ENCODE data around the gene NPAS3.

NPAS3 gene

DNA sequence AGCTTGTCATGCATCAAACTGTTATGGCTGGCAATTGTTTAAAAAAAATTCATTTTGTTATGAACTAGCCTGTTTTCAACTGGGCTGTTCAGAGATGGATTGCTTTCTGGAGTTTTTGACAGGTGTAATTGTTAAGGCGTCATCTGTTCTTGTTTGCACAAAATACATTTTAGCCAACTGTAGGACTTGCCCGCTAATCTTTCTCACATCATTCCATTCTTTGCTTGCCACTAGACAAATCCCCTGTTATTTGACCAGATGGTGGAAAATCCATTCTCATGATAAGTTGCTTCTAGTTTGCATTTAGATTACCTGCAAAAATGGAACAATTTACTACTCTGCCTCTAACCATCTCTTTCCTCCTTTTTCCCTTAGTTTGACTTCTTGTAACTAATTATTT is 114.3 kb downstream of the NPAS3 start:
- H3K36me3 ChIP-seq (replicated peaks; ENCODE audit: insufficient read depth, low read length): no peaks in the 10 kb centered on the region
- DNase-seq: no peak
- H3K4me2 ChIP-seq (ENCODE audit: low read depth, low read length): no peak overlapping the region
- no peaks in the 10 kb centered on the region for H3K9me2 ChIP-seq (replicated peaks; ENCODE audit: insufficient read depth, low read length)
- H3F3A ChIP-seq (ENCODE audit: insufficient read depth, low read length): no peaks in the 10 kb centered on the region
- H3K79me2 ChIP-seq (ENCODE audit: low read length): no peaks in the 10 kb centered on the region
- TF ChIP-seq EZH2phosphoT487 (IDR thresholded peaks at IDR 0.05; ENCODE audit: low read length): no peak
- TF ChIP-seq, protein P1, sequence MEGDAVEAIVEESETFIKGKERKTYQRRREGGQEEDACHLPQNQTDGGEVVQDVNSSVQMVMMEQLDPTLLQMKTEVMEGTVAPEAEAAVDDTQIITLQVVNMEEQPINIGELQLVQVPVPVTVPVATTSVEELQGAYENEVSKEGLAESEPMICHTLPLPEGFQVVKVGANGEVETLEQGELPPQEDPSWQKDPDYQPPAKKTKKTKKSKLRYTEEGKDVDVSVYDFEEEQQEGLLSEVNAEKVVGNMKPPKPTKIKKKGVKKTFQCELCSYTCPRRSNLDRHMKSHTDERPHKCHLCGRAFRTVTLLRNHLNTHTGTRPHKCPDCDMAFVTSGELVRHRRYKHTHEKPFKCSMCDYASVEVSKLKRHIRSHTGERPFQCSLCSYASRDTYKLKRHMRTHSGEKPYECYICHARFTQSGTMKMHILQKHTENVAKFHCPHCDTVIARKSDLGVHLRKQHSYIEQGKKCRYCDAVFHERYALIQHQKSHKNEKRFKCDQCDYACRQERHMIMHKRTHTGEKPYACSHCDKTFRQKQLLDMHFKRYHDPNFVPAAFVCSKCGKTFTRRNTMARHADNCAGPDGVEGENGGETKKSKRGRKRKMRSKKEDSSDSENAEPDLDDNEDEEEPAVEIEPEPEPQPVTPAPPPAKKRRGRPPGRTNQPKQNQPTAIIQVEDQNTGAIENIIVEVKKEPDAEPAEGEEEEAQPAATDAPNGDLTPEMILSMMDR (IDR thresholded peaks at IDR 0.05; ENCODE audit: low read length): no peak
- TF ChIP-seq EZH2 (optimal IDR thresholded peaks at IDR 0.05; ENCODE audit: low read depth, low read length): no peak
- H3K4me3 ChIP-seq (ENCODE audit: low read length): no peak overlapping the region
- H3K9me3 ChIP-seq (replicated peaks; ENCODE audit: insufficient read depth, low read length): no peaks in the 10 kb centered on the region
- no peaks in the 10 kb centered on the region for H4K20me1 ChIP-seq (ENCODE audit: insufficient read depth, low read length)
- no peaks in the 10 kb centered on the region for H3K27me3 ChIP-seq (replicated peaks; ENCODE audit: insufficient read depth, low read length)
- no peak overlapping the region for H2AFZ ChIP-seq (ENCODE audit: low read length)
- H3K27ac ChIP-seq (ENCODE audit: low read length): no peak overlapping the region
- H3K4me1 ChIP-seq (ENCODE audit: low read length): no peaks in the 10 kb centered on the region
- H3K9ac ChIP-seq (ENCODE audit: low read length): no peak overlapping the region

DNA sequence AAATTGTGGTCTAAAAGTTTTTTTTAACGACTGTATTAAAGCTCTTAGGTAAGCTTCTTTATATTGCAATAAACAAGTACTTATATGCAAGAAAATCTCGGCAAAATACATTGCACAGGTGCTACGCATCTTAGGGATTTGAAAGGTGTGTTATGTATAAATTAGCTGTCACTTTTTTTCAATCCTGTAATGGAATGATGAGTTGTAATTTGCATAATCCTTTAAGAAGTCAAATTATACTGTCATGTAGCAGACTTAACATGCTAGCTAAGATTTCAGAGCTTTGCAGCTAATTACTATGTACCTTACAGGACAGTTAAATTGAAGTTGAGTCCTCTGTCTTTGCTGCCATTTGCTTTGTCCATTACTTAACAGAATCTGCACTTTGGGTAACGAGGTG is 117.5 kb downstream of the NPAS3 start:
- no peaks in the 10 kb centered on the region for H3F3A ChIP-seq (ENCODE audit: insufficient read depth, low read length)
- H3K9me2 ChIP-seq (replicated peaks; ENCODE audit: insufficient read depth, low read length): no peaks in the 10 kb centered on the region
- H3K9me3 ChIP-seq (replicated peaks; ENCODE audit: insufficient read depth, low read length): no peaks in the 10 kb centered on the region
- no peaks in the 10 kb centered on the region for H4K20me1 ChIP-seq (ENCODE audit: insufficient read depth, low read length)
- H3K27ac ChIP-seq (ENCODE audit: low read length): no peak overlapping the region
- no peak overlapping the region for H3K4me2 ChIP-seq (ENCODE audit: low read depth, low read length)
- no peak overlapping the region for H3K4me3 ChIP-seq (ENCODE audit: low read length)
- no peak overlapping the region for H3K9ac ChIP-seq (ENCODE audit: low read length)
- H3K36me3 ChIP-seq (replicated peaks; ENCODE audit: insufficient read depth, low read length): no peaks in the 10 kb centered on the region
- no peak for TF ChIP-seq EZH2 (optimal IDR thresholded peaks at IDR 0.05; ENCODE audit: low read depth, low read length)
- TF ChIP-seq, protein P1 (IDR thresholded peaks at IDR 0.05; ENCODE audit: low read length): no peak
- H3K79me2 ChIP-seq (ENCODE audit: low read length): no peaks in the 10 kb centered on the region
- no peaks in the 10 kb centered on the region for H3K27me3 ChIP-seq (replicated peaks; ENCODE audit: insufficient read depth, low read length)
- no peak overlapping the region for H2AFZ ChIP-seq (ENCODE audit: low read length)
- no peak for DNase-seq
- no peaks in the 10 kb centered on the region for H3K4me1 ChIP-seq (ENCODE audit: low read length)

DNA sequence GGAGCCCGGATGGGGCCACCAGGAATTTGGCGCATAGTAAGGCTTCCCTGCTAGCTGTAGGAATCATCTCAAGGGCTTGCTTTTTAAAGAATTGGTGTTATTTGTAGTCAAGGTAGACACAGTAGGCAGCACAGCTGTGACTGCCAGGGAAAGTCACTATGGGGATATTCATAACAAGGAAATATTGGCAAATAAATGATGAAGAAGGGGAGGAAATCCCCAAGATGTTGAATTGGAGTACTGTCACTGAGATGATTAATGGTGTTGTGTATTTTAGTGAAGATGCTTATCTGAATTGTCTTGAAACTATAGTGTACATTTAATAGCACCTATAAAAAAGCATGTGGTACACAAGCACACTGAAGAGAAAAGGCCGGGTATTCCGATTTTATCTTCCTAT is 118.9 kb downstream of the NPAS3 start:
- H4K20me1 ChIP-seq (ENCODE audit: insufficient read depth, low read length): no peaks in the 10 kb centered on the region
- H3K27me3 ChIP-seq (replicated peaks; ENCODE audit: insufficient read depth, low read length): no peaks in the 10 kb centered on the region
- H3K4me2 ChIP-seq (ENCODE audit: low read depth, low read length): no peak overlapping the region
- H3K36me3 ChIP-seq (replicated peaks; ENCODE audit: insufficient read depth, low read length): no peaks in the 10 kb centered on the region
- H3F3A ChIP-seq (ENCODE audit: insufficient read depth, low read length): no peaks in the 10 kb centered on the region
- no peaks in the 10 kb centered on the region for H3K4me1 ChIP-seq (ENCODE audit: low read length)
- H3K27ac ChIP-seq (ENCODE audit: low read length): no peak overlapping the region
- no peak overlapping the region for H3K9ac ChIP-seq (ENCODE audit: low read length)
- H3K9me2 ChIP-seq (replicated peaks; ENCODE audit: insufficient read depth, low read length): no peaks in the 10 kb centered on the region
- DNase-seq: no peak
- no peak overlapping the region for H3K4me3 ChIP-seq (ENCODE audit: low read length)
- no peaks in the 10 kb centered on the region for H3K9me3 ChIP-seq (replicated peaks; ENCODE audit: insufficient read depth, low read length)
- H2AFZ ChIP-seq (ENCODE audit: low read length): no peak overlapping the region
- TF ChIP-seq EZH2phosphoT487 (IDR thresholded peaks at IDR 0.05; ENCODE audit: low read length): no peak
- TF ChIP-seq EZH2 (optimal IDR thresholded peaks at IDR 0.05; ENCODE audit: low read depth, low read length): no peak
- TF ChIP-seq, protein P1 (IDR thresholded peaks at IDR 0.05; ENCODE audit: low read length): no peak
- H3K79me2 ChIP-seq (ENCODE audit: low read length): no peaks in the 10 kb centered on the region
